Measurements from ENCODE around the gene B3GNT3. TPM values are rescaled to one million over a fixed set of nuclear protein-coding genes. Genes with fewer than 3 reads are reported as not detected.

Gene B3GNT3
- total and polyA plus RNA-seq, 2 of the 13 experiments (the other 11 are each of a cell fraction or from before 2014, with no cell fraction given), result 0.86 to 4.0 TPM

GRCh38 chr19:17824339-17824738 lies 29.4 kb downstream of the B3GNT3 start:
- BruUV-seq (replicated peaks), result no TSS peak
- WGBS (ENCODE audit: low lambda C conversion rate), result 26% methylated on average over 8 of the region's 8 CpGs
- Histone ChIP-seq H3K4me1 (ENCODE audit: insufficient read depth, low read length) (0 out of 2 replicates have a peak, but pooled peaks cover 7% of the 10 kb centered on the region), H2AFZ (ENCODE audit: low read length) (no peak overlapping the region), H3K27ac (ENCODE audit: extremely low read length, insufficient read depth, low read length) (no peak overlapping the region), H3K79me2 (ENCODE audit: insufficient read depth, low read length) (no peaks in the 10 kb centered on the region), H3K36me3 (replicated peaks in 1 of 2; ENCODE audit: control insufficient read depth in 1 of 2, insufficient read depth in 2 of 2, low read length in 2 of 2) (no peaks in the 10 kb centered on the region), H3K9me3 (ENCODE audit: low read length) (no peaks in the 10 kb centered on the region), H3K9ac (ENCODE audit: insufficient read depth, low read depth, low read length) (no peak overlapping the region), H3K27me3 (ENCODE audit: control insufficient read depth in 1 of 2, insufficient read depth in 2 of 2, low read length in 2 of 2) (no peaks in the 10 kb centered on the region), H3K4me2 (ENCODE audit: low read depth, low read length) (no peak overlapping the region), H3K4me3 (replicated peaks in 1 of 3; ENCODE audit: insufficient read depth in 1 of 3, low read depth in 2 of 3, low read length in 3 of 3) (no peak overlapping the region), H4K20me1 (ENCODE audit: insufficient read depth, low read length) (no peaks in the 10 kb centered on the region)
- intact Hi-C loops (cut with micrococcal nuclease; ENCODE audit: unreplicated experiment), result no loop called here
- no peak for TF ChIP-seq ZFP1 (CRISPR knock-in tag; IDR thresholded peaks at IDR 0.05)
- peak; percentile 83 for TF ChIP-seq AGO2 (optimal IDR thresholded peaks at IDR 0.05; ENCODE audit: low read depth, low read length)
- no peak for DNase-seq (ENCODE audit: low spot score)
- in situ Hi-C loops (cut with HindIII; ENCODE audit: extremely low pct_ligation_motif_present, low pct_unique_long_range_greater_than_20kb), result no loop called here
- no peak for FAIRE-seq
- ATAC-seq, result peak; percentile 35; the same call in 1 of the 3 replicates
- ChIA-PET CTCF (ENCODE audit: low intra/inter-chr PET ratio, low total read pairs) (no interaction called here), POLR2A (interaction anchor here (1.6 kb wide), 1 partner anchor 10 kb away, joined by 3 read pairs; no protein-coding TSS in a partner anchor)

GRCh38 chr19:17826508-17827056 lies 31.6 kb downstream of the B3GNT3 start:
- ATAC-seq (no peak), FAIRE-seq (no peak), DNase-seq (ENCODE audit: low spot score) (no peak)
- Histone ChIP-seq H3K4me2 (ENCODE audit: low read depth, low read length) (no peak overlapping the region), H3K36me3 (replicated peaks in 1 of 2; ENCODE audit: control insufficient read depth in 1 of 2, insufficient read depth in 2 of 2, low read length in 2 of 2) (no peaks in the 10 kb centered on the region; a peak in 1 of 5 replicates), H3K9me3 (ENCODE audit: low read length) (no peaks in the 10 kb centered on the region), H4K20me1 (ENCODE audit: insufficient read depth, low read length) (no peaks in the 10 kb centered on the region), H3K9ac (ENCODE audit: insufficient read depth, low read depth, low read length) (no peak overlapping the region), H3K4me3 (replicated peaks in 1 of 3; ENCODE audit: insufficient read depth in 1 of 3, low read depth in 2 of 3, low read length in 3 of 3) (no peak overlapping the region), H3K27ac (ENCODE audit: extremely low read length, insufficient read depth, low read length) (no peak overlapping the region), H2AFZ (ENCODE audit: low read length) (no peak overlapping the region), H3K4me1 (ENCODE audit: insufficient read depth, low read length) (0 out of 2 replicates have a peak, but pooled peaks cover 7% of the 10 kb centered on the region), H3K79me2 (ENCODE audit: insufficient read depth, low read length) (no peaks in the 10 kb centered on the region), H3K27me3 (ENCODE audit: control insufficient read depth in 1 of 2, insufficient read depth in 2 of 2, low read length in 2 of 2) (no peaks in the 10 kb centered on the region)
- BruUV-seq (replicated peaks), result no TSS peak
- TF ChIP-seq ZNF768 (CRISPR knock-in tag; IDR thresholded peaks at IDR 0.05) (peak; percentile 95), ZNF121 (CRISPR knock-in tag; IDR thresholded peaks at IDR 0.05) (peak; percentile 66), ZNF362 (CRISPR knock-in tag; IDR thresholded peaks at IDR 0.05; ENCODE audit: borderline replicate concordance) (no peak), TOPORS (CRISPR knock-in tag; IDR thresholded peaks at IDR 0.05) (no peak)
- POLR2A ChIA-PET, result no interaction called here
- 58% methylated on average over 7 of the region's 13 CpGs for WGBS (ENCODE audit: low lambda C conversion rate)
- in situ Hi-C loops (cut with HindIII; ENCODE audit: extremely low pct_ligation_motif_present, low pct_unique_long_range_greater_than_20kb) (no loop called here), intact Hi-C loops (cut with micrococcal nuclease; ENCODE audit: unreplicated experiment) (no loop called here)
- CTCF ChIA-PET (ENCODE audit: low intra/inter-chr PET ratio, low total read pairs), result no interaction called here

Measured in HepG2 (cell line).